Daoy (cell line): ENCODE measurements around the gene LARGE1. TPM values are rescaled to one million over a fixed set of nuclear protein-coding genes. Genes with fewer than 3 reads are reported as not detected.
A peak's percentile ranks its signal among the peaks of the same experiment; 100 is the strongest.

Source experiments
- DNase-seq: peaks from one replicate; pipeline ENCODE4 v3.0.0-alpha.2; 2015; ENCODE audit warnings: low read depth
- total RNA-seq: library from RNA; depleted of rRNA; stranded (reverse); fragments of >200 nt; shearing (Covaris generic); gene quantifications from 2 replicates; pipeline ENCODE4 v1.2.3, GENCODE V29; 2014

Gene LARGE1
- total RNA-seq, 1 experiment from 2014 or later, result 9.1 TPM

- no peak for DNase-seq
These were observed 6.1 kb downstream of the LARGE1 start for GRCh38 chr22:33914131-33914530.

- no peak for DNase-seq
These were observed 7.1 kb downstream of the LARGE1 start for GRCh38 chr22:33913188-33913587.

GRCh38 chr22:33909911-33910310 lies 10.4 kb downstream of the LARGE1 start:
- DNase-seq, result no peak

GRCh38 chr22:33909075-33909458 lies 11.2 kb downstream of the LARGE1 start:
- peak; percentile 53 for DNase-seq

GRCh38 chr22:33908171-33909074 lies 11.9 kb downstream of the LARGE1 start:
- DNase-seq, result no peak

- DNase-seq, result no peak
These were observed 13.3 kb downstream of the LARGE1 start for GRCh38 chr22:33906954-33907353.

- no peak for DNase-seq
These were observed 13.8 kb downstream of the LARGE1 start for GRCh38 chr22:33906475-33906874.

GRCh38 chr22:33903012-33903411 lies 17.3 kb downstream of the LARGE1 start:
- peak; percentile 39 for DNase-seq

- DNase-seq, result no peak
These were observed 18.2 kb downstream of the LARGE1 start for GRCh38 chr22:33902073-33902472.

- no peak for DNase-seq
These were observed 22.2 kb downstream of the LARGE1 start for GRCh38 chr22:33898121-33898520.

- no peak for DNase-seq
These were observed 22.8 kb downstream of the LARGE1 start for GRCh38 chr22:33897448-33897835.

GRCh38 chr22:33896575-33897447 lies 23.5 kb downstream of the LARGE1 start:
- peak; percentile 63 for DNase-seq

- DNase-seq, result no peak
These were observed 24.1 kb downstream of the LARGE1 start for GRCh38 chr22:33896154-33896553.

GRCh38 chr22:33895444-33895843 lies 24.8 kb downstream of the LARGE1 start:
- DNase-seq, result no peak

- no peak for DNase-seq
These were observed 25.8 kb downstream of the LARGE1 start for GRCh38 chr22:33894515-33894914.

- no peak for DNase-seq
These were observed 26.2 kb downstream of the LARGE1 start for GRCh38 chr22:33894036-33894435.

GRCh38 chr22:33893512-33893911 lies 26.8 kb downstream of the LARGE1 start:
- no peak for DNase-seq

GRCh38 chr22:33891992-33892391 lies 28.3 kb downstream of the LARGE1 start:
- no peak for DNase-seq

- DNase-seq, result no peak
These were observed 28.8 kb downstream of the LARGE1 start for GRCh38 chr22:33891455-33891854.

GRCh38 chr22:33889748-33890147 lies 30.5 kb downstream of the LARGE1 start:
- no peak for DNase-seq

GRCh38 chr22:33888821-33889220 lies 31.5 kb downstream of the LARGE1 start:
- DNase-seq, result no peak

GRCh38 chr22:33887173-33887572 lies 33.1 kb downstream of the LARGE1 start:
- no peak for DNase-seq

GRCh38 chr22:33886696-33887095 lies 33.6 kb downstream of the LARGE1 start:
- DNase-seq, result no peak
